AG04449 (cell line): ENCODE measurements around the gene CSN2.

Source experiments
- CTCF ChIA-PET: fragments of 350-600 bp; formaldehyde crosslinking; extraction: SDS; loops from one replicate; lab custom pipeline; 2021; ENCODE audit warnings: antibody characterized with exemption; lab: Yijun Ruan, JAX
- POLR2A ChIA-PET: fragments of 400-600, 350-600 bp; formaldehyde crosslinking; extraction: SDS; loops from one replicate; lab custom pipeline; 2020; ENCODE audit warnings: antibody characterized with exemption, inconsistent platforms; lab: Yijun Ruan, JAX
- DNase-seq: peaks from one replicate; pipeline ENCODE4 v3.0.0-alpha.2; 2010; ENCODE audit warnings: low read depth, low spot score
- H3K4me3 ChIP-seq: 2 replicates; pipeline ENCODE4 v1.5.1; 2011; ENCODE audit warnings: low read depth, mild to moderate bottlenecking, control low read depth, low read length
- TF ChIP-seq, protein P1 (sequence below): IDR thresholded peaks from one replicate; pipeline ENCODE4 v1.5.1; 2011; ENCODE audit warnings: mild to moderate bottlenecking, moderate library complexity, low read length, control low read depth, inconsistent platforms; ENCODE audit not compliant: insufficient read depth; ENCODE audit errors: missing control alignments

The CSN2 gene, protein sequence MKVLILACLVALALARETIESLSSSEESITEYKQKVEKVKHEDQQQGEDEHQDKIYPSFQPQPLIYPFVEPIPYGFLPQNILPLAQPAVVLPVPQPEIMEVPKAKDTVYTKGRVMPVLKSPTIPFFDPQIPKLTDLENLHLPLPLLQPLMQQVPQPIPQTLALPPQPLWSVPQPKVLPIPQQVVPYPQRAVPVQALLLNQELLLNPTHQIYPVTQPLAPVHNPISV

DNA sequence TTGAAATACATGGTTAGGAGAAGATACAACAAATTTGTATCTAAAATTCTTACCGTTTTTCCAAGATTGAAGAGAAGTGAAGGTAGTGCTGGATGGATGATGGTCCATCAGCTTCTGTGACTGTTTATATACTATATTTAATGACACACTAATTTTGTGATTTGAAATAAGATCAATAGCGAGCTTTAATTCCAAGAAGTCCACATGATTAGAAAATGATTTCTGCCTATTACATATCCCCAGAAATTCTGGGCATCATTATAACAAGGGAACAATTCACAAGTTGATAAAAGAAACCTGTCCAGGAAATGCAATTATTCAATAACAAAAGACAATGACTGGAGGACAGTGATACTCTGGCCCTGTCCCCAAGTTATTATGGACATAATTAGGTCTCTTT, at the start of gene CSN2:
Gene CSN2 (minus strand): TSS at position 101 of the 400 bp plus-strand sequence. CDS start 4,733 bp downstream, outside the sequence.
- TF ChIP-seq, protein P1, sequence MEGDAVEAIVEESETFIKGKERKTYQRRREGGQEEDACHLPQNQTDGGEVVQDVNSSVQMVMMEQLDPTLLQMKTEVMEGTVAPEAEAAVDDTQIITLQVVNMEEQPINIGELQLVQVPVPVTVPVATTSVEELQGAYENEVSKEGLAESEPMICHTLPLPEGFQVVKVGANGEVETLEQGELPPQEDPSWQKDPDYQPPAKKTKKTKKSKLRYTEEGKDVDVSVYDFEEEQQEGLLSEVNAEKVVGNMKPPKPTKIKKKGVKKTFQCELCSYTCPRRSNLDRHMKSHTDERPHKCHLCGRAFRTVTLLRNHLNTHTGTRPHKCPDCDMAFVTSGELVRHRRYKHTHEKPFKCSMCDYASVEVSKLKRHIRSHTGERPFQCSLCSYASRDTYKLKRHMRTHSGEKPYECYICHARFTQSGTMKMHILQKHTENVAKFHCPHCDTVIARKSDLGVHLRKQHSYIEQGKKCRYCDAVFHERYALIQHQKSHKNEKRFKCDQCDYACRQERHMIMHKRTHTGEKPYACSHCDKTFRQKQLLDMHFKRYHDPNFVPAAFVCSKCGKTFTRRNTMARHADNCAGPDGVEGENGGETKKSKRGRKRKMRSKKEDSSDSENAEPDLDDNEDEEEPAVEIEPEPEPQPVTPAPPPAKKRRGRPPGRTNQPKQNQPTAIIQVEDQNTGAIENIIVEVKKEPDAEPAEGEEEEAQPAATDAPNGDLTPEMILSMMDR = no peak

DNA sequence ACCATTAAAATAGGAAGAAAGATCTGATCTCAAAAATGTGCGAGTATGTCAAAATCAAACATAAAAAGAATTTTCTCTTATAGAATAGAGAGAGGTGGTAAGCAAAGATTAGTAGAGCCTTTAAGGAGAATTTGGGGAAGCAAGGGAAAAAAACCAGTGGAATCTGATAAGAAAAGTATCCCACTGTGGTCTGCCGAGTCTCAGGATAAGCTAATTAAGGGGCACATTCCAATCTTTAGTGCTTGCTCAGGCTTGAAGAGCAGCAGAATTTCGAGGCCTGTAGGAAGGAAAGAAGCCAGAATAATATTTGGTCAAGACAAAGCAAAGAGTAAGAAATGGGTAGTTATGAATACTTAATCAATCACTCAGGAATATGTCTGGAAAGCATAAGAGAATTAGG, 43.2 kb upstream of the CSN2 start:
- CTCF ChIA-PET = no interaction called here
- no peak overlapping the region for H3K4me3 ChIP-seq
- TF ChIP-seq, protein P1 = no peak
- POLR2A ChIA-PET = no interaction called here
- DNase-seq = no peak

More for the DNA sequence above, at the start of gene CSN2:
- H3K4me3 ChIP-seq = no peak within 1 kb of the TSS
- ChIA-PET CTCF (no interaction called here), POLR2A (no interaction called here)
- no peak for DNase-seq

DNA sequence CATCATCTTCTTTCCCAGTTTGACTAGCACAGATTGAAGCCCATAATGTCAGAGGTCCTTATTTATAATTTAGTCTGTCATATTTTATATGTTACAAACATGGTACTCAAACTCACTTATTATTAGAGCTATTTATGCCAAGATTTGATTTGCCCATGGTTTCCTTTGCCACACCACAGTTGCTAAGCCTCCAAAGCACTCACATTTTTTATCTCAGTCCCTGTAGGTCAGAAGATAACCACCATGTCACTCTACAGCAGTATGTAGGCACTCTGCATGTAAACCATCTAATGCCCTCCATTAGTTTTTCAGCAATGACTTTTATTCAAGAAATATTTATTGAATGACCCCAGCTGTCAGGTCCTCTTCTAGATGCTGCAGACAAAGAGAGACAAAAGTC, 37.0 kb upstream of the CSN2 start:
- no peak overlapping the region for H3K4me3 ChIP-seq
- TF ChIP-seq, protein P1 = no peak
- POLR2A ChIA-PET = no interaction called here
- DNase-seq = no peak
- CTCF ChIA-PET = no interaction called here

DNA sequence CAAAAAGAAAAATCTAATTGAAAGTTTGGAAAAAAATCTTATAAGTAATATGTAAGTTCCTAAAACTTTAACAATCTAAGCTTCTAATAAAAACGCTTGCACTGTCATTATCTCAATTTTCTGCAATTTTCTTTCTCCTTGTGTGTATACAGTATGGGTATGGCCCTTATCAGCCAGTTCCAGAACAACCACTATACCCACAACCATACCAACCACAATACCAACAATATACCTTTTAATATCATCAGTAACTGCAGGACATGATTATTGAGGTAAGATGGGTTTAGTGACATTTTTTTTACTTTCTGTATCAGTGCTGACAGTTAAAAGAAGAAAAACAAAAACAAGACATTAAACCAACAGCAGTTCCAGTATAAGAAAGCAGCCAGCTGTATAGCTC, 35.2 kb upstream of the CSN2 start:
- ChIA-PET CTCF (no interaction called here), POLR2A (no interaction called here)
- TF ChIP-seq, protein P1 = no peak
- H3K4me3 ChIP-seq = no peak overlapping the region
- no peak for DNase-seq

DNA sequence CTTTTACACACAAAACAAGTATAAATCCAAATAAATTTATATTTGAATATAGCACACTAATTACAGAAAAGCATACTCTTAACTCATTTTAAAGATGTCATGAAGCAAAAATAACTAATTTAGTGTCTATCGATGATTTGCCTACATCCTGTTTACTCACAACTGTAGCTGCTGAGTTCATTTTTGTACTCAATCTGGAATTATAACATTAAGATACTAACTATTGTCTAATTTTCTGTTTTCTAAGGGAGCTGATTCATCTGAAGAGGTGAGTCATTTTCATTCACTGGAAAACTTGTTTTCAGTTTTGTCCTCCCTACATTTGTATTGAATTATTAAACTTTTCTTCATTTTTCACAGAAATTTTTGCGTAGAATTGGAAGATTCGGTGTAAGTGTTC, 33.9 kb upstream of the CSN2 start:
- TF ChIP-seq, protein P1 = no peak
- CTCF ChIA-PET = no interaction called here
- no peak for DNase-seq
- no peak overlapping the region for H3K4me3 ChIP-seq
- POLR2A ChIA-PET = no interaction called here

DNA sequence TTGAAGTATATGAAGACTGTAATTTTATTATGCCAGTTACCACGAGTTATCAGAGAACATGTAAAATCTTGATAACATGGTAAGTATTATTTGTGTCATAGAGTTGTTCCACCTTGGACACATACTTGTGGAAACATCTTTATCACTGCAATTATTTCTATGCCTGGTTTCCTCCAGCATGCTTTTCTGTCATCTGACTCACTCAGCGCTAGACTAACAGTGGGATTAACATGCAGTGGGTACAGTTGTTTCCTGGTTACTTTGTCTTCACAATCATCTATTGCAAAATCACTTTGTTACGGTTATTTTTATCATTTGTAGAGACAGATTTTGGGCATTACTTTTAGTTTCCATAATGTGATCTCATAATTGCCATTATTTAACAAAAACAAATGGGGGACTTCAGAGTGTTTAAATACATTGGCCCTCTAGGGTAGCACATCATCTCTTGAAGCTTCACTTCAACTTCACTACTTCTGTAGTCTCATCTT, 30.0 kb upstream of the CSN2 start, which contains the start of gene STATH:
Gene STATH (plus strand): TSS at position 441 of the 491 bp plus-strand sequence. CDS start 2,472 bp downstream, outside the sequence.
- POLR2A ChIA-PET = no interaction called here

More for the DNA sequence above, 30.0 kb upstream of the CSN2 start, which contains the start of gene STATH:
- CTCF ChIA-PET = no interaction called here
- H3K4me3 ChIP-seq = no peak within 1 kb of the TSS
- DNase-seq = no peak
- TF ChIP-seq, protein P1 = no peak
